ENCODE results near the gene TUNAR.
"Not testable (repeated sequence)": the region's sequence is repeated elsewhere in the genome, so short reads cannot be mapped to it uniquely, and the experiment has no call there.

The TUNAR gene

GRCh38 chr14:95958105-95958504 lies 81.5 kb downstream of the TUNAR start:
- no peaks in the 10 kb centered on the region for H3K27me3 ChIP-seq (ENCODE audit: insufficient read depth, low read depth, severe bottlenecking)
- no peaks in the 10 kb centered on the region for H3K9me3 ChIP-seq (ENCODE audit: severe bottlenecking)
- no peak for TF ChIP-seq CTCF (IDR thresholded peaks at IDR 0.05; ENCODE audit: low read depth, low read length)
- H3K27ac ChIP-seq, result no peak overlapping the region
- H3K36me3 ChIP-seq, result no peaks in the 10 kb centered on the region
- H3K4me3 ChIP-seq (ENCODE audit: low read depth, low read length), result no peak overlapping the region
- no peak for DNase-seq

- Histone ChIP-seq H3K27me3 (ENCODE audit: insufficient read depth, low read depth, severe bottlenecking) (no peaks in the 10 kb centered on the region), H3K36me3 (no peaks in the 10 kb centered on the region), H3K27ac (no peak overlapping the region), H3K9me3 (ENCODE audit: severe bottlenecking) (no peaks in the 10 kb centered on the region), H3K4me3 (ENCODE audit: low read depth, low read length) (no peak overlapping the region)
- no peak for DNase-seq
- no peak for TF ChIP-seq CTCF (IDR thresholded peaks at IDR 0.05; ENCODE audit: low read depth, low read length)
These were observed 82.7 kb downstream of the TUNAR start for GRCh38 chr14:95959317-95959716.

- no peak for DNase-seq
- no peak for TF ChIP-seq CTCF (IDR thresholded peaks at IDR 0.05; ENCODE audit: low read depth, low read length)
These were observed 84.8 kb downstream of the TUNAR start for GRCh38 chr14:95961481-95961880.

GRCh38 chr14:95964901-95965300 lies 88.3 kb downstream of the TUNAR start:
- Histone ChIP-seq H3K27me3 (ENCODE audit: insufficient read depth, low read depth, severe bottlenecking) (no peaks in the 10 kb centered on the region), H3K36me3 (no peaks in the 10 kb centered on the region), H3K27ac (no peak overlapping the region), H3K4me3 (ENCODE audit: low read depth, low read length) (no peak overlapping the region), H3K9me3 (ENCODE audit: severe bottlenecking) (peaks cover 2% of the 10 kb centered on the region)
- DNase-seq, result no peak
- TF ChIP-seq CTCF (IDR thresholded peaks at IDR 0.05; ENCODE audit: low read depth, low read length), result no peak

More at GRCh38 chr14:95961481-95961880, 84.8 kb downstream of the TUNAR start:
- no peak overlapping the region for H3K27ac ChIP-seq
- no peak overlapping the region for H3K4me3 ChIP-seq (ENCODE audit: low read depth, low read length)
- H3K9me3 ChIP-seq (ENCODE audit: severe bottlenecking), result peaks cover 2% of the 10 kb centered on the region
- H3K36me3 ChIP-seq, result no peaks in the 10 kb centered on the region
- no peaks in the 10 kb centered on the region for H3K27me3 ChIP-seq (ENCODE audit: insufficient read depth, low read depth, severe bottlenecking)

- not testable (repeated sequence) for DNase-seq; H3K36me3 ChIP-seq; H3K9me3 ChIP-seq (ENCODE audit: severe bottlenecking); H3K27ac ChIP-seq; H3K4me3 ChIP-seq (ENCODE audit: low read depth, low read length); H3K27me3 ChIP-seq (ENCODE audit: insufficient read depth, low read depth, severe bottlenecking)
These were observed 91.4 kb downstream of the TUNAR start for GRCh38 chr14:95968048-95968447.
